Neural progenitor cell (in vitro differentiated cells): Measurements from ENCODE around the gene GADL1. TPM values are rescaled to one million over a fixed set of nuclear protein-coding genes. Genes with fewer than 3 reads are reported as not detected.

ENCODE experiments used
- DNase-seq: peaks from one replicate; pipeline ENCODE4 v3.0.0-alpha.2; 2016; ENCODE audit warnings: low spot score
- H2AFZ ChIP-seq: fragments of 200-600 bp; sonication (generic); replicated peaks from 2 replicates; pipeline ENCODE4 v1.6.1; 2016; ENCODE audit warnings: antibody characterized with exemption
- H3F3A ChIP-seq: fragments of 200-600 bp; sonication (generic); 2 replicates; pipeline ENCODE4 v1.6.1; 2016; ENCODE audit warnings: antibody characterized with exemption, low read depth
- H3K27ac ChIP-seq: fragments of 200-600 bp; sonication (generic); 2 replicates; pipeline ENCODE4 v1.5.1; 2016; ENCODE audit warnings: mild to moderate bottlenecking
- H3K27me3 ChIP-seq: fragments of 200-600 bp; sonication (generic); 2 replicates; pipeline ENCODE4 v1.6.1; 2016; ENCODE audit warnings: mild to moderate bottlenecking, moderate library complexity
- H3K36me3 ChIP-seq: fragments of 200-600 bp; sonication (generic); 2 replicates; pipeline ENCODE4 v1.5.1; 2016
- H3K4me1 ChIP-seq: fragments of 200-600 bp; sonication (generic); 2 replicates; pipeline ENCODE4 v1.6.1; 2016; ENCODE audit warnings: mixed run types
- H3K4me2 ChIP-seq: fragments of 200-600 bp; sonication (generic); 2 replicates; pipeline ENCODE4 v1.6.1; 2016
- H3K4me3 ChIP-seq: fragments of 200-600 bp; sonication (generic); 2 replicates; pipeline ENCODE4 v1.5.1; 2016
- H3K79me2 ChIP-seq: fragments of 200-600 bp; sonication (generic); 2 replicates; pipeline ENCODE4 v1.6.1; 2016; ENCODE audit warnings: low read depth
- H3K9ac ChIP-seq: fragments of 200-600 bp; sonication (generic); 2 replicates; pipeline ENCODE4 v1.6.1; 2016
- H3K9me3 ChIP-seq: fragments of 200-600 bp; sonication (generic); 2 replicates; pipeline ENCODE4 v1.5.1; 2016; ENCODE audit warnings: low read depth
- H4K20me1 ChIP-seq: fragments of 200-600 bp; sonication (generic); 2 replicates; pipeline ENCODE4 v1.6.1; 2016; ENCODE audit warnings: low read depth
- H3K27ac Mint-ChIP-seq: 3 replicates; pipeline ENCODE4 v1.8.0; 2021; ENCODE audit warnings: mixed read lengths
- H3K27me3 Mint-ChIP-seq: 2 replicates; pipeline ENCODE4 v1.8.0; 2022; ENCODE audit warnings: low read depth, mild to moderate bottlenecking, inconsistent platforms, moderate library complexity, mixed read lengths; ENCODE audit not compliant: insufficient read depth
- H3K36me3 Mint-ChIP-seq: 3 replicates; pipeline ENCODE4 v1.8.0; 2021; ENCODE audit warnings: mixed read lengths
- H3K4me1 Mint-ChIP-seq: 3 replicates; pipeline ENCODE4 v1.8.0; 2021; ENCODE audit warnings: mixed read lengths
- H3K4me3 Mint-ChIP-seq: 3 replicates; pipeline ENCODE4 v1.8.0; 2021; ENCODE audit warnings: mild to moderate bottlenecking, moderate library complexity, mixed read lengths
- H3K9me3 Mint-ChIP-seq: 3 replicates; pipeline ENCODE4 v1.8.0; 2020; ENCODE audit warnings: mixed read lengths
- EZH2 ChIP-seq: fragments of 200-600 bp; sonication (generic); IDR thresholded peaks from 2 replicates; pipeline ENCODE4 v1.6.1; 2017; ENCODE audit warnings: antibody characterized with exemption, mild to moderate bottlenecking, moderate library complexity
- EZH2phosphoT487 ChIP-seq: fragments of 200-600 bp; sonication (generic); IDR thresholded peaks from 2 replicates; pipeline ENCODE4 v1.6.1; 2017; ENCODE audit warnings: antibody characterized with exemption
- total RNA-seq: library from RNA; depleted of rRNA; stranded (reverse); fragments of >200 nt; gene quantifications from 2 replicates; pipeline ENCODE4 v1.2.3, GENCODE V29; 2015; ENCODE audit warnings: low replicate concordance
- TF ChIP-seq, protein P1 (sequence below): fragments of 200-600 bp; sonication (generic); IDR thresholded peaks from 2 replicates; pipeline ENCODE4 v1.5.1; 2017; ENCODE audit warnings: antibody characterized with exemption, mild to moderate bottlenecking

GADL1 gene
- total RNA-seq, 1 donor from 2014 or later = not detected

DNA sequence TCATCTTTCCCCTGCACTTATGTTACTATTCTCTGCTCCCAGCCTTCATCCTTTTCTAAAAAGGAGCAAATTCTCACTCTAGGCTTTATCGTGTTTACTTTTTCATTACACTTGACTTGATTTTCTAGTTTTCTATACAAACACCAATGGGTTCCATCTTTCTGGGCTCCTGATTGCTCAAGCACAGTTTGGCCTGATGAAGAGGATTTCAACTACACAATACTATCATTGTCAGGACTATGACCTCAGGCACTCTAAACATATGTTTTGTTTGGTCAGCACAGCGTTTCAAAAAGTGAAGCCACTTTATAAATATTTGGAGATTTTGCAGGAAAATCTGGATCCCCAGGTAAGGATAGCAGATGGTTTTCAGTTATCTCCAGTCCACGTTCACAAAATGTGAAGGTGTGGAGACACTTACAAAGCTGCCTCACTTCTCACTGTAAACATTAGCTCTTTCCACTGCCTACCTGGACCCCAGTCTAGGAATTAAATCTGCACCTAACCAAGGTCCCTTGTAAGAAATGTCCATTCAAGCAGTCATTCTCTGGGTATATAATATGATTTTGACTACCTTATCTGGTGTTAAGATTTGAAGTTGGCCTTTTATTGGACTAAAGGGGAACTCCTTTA is 201.8 kb downstream of the GADL1 start:
- no peak overlapping the region for H3K4me3 Mint-ChIP-seq
- H3K9me3 Mint-ChIP-seq = no peaks in the 10 kb centered on the region
- peaks cover 12% of the 10 kb centered on the region for H3K4me1 Mint-ChIP-seq
- DNase-seq = no peak
- Histone ChIP-seq H3K79me2 (no peaks in the 10 kb centered on the region), H3K9me3 (no peaks in the 10 kb centered on the region), H3K36me3 (no peaks in the 10 kb centered on the region), H3K4me3 (no peak overlapping the region), H3F3A (no peaks in the 10 kb centered on the region), H3K27me3 (no peaks in the 10 kb centered on the region), H3K27ac (no peak overlapping the region), H2AFZ (no peak overlapping the region), H3K4me2 (no peak overlapping the region), H3K4me1 (peaks cover 3% of the 10 kb centered on the region), H4K20me1 (no peaks in the 10 kb centered on the region), H3K9ac (no peak overlapping the region)
- H3K27ac Mint-ChIP-seq = no peak overlapping the region
- TF ChIP-seq EZH2phosphoT487 (no peak), EZH2 (no peak)
- TF ChIP-seq, protein P1, sequence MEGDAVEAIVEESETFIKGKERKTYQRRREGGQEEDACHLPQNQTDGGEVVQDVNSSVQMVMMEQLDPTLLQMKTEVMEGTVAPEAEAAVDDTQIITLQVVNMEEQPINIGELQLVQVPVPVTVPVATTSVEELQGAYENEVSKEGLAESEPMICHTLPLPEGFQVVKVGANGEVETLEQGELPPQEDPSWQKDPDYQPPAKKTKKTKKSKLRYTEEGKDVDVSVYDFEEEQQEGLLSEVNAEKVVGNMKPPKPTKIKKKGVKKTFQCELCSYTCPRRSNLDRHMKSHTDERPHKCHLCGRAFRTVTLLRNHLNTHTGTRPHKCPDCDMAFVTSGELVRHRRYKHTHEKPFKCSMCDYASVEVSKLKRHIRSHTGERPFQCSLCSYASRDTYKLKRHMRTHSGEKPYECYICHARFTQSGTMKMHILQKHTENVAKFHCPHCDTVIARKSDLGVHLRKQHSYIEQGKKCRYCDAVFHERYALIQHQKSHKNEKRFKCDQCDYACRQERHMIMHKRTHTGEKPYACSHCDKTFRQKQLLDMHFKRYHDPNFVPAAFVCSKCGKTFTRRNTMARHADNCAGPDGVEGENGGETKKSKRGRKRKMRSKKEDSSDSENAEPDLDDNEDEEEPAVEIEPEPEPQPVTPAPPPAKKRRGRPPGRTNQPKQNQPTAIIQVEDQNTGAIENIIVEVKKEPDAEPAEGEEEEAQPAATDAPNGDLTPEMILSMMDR = no peak
- H3K27me3 Mint-ChIP-seq = peaks cover 2% of the 10 kb centered on the region
- H3K36me3 Mint-ChIP-seq = peaks cover 32% of the 10 kb centered on the region

DNA sequence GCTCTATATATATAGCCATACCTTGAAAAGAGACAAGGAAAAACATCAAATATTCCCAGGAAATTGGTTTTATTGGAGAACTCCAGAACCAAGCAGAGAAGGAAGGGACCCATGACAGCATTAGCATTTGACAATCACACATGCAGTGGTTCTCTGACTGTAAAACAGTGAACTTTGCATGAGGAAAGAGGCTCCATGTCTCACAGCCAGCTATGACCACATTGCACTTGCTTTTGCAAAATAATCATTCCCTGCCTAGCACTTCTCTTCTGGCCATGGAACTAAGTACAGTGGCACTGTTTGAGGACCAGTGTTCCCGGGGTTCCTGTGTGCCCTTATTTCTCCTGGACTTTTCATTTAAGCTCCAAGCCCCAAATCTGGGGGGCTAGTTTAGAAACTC is 202.5 kb downstream of the GADL1 start:
- peaks cover 3% of the 10 kb centered on the region for H3K4me1 ChIP-seq
- H3K9me3 Mint-ChIP-seq = no peaks in the 10 kb centered on the region
- peaks cover 2% of the 10 kb centered on the region for H3K27me3 Mint-ChIP-seq
- no peak overlapping the region for H2AFZ ChIP-seq
- TF ChIP-seq EZH2 (no peak), EZH2phosphoT487 (no peak)
- TF ChIP-seq, protein P1 = no peak
- no peaks in the 10 kb centered on the region for H3F3A ChIP-seq
- H3K4me3 ChIP-seq = no peak overlapping the region
- DNase-seq = no peak
- H3K9ac ChIP-seq = no peak overlapping the region
- no peaks in the 10 kb centered on the region for H4K20me1 ChIP-seq
- H3K36me3 Mint-ChIP-seq = peaks cover 36% of the 10 kb centered on the region
- no peaks in the 10 kb centered on the region for H3K36me3 ChIP-seq
- H3K27ac ChIP-seq = no peak overlapping the region
- no peak overlapping the region for H3K27ac Mint-ChIP-seq
- H3K9me3 ChIP-seq = no peaks in the 10 kb centered on the region
- H3K27me3 ChIP-seq = no peaks in the 10 kb centered on the region
- H3K4me3 Mint-ChIP-seq = no peak overlapping the region
- peaks cover 12% of the 10 kb centered on the region for H3K4me1 Mint-ChIP-seq
- H3K4me2 ChIP-seq = no peak overlapping the region
- no peaks in the 10 kb centered on the region for H3K79me2 ChIP-seq

DNA sequence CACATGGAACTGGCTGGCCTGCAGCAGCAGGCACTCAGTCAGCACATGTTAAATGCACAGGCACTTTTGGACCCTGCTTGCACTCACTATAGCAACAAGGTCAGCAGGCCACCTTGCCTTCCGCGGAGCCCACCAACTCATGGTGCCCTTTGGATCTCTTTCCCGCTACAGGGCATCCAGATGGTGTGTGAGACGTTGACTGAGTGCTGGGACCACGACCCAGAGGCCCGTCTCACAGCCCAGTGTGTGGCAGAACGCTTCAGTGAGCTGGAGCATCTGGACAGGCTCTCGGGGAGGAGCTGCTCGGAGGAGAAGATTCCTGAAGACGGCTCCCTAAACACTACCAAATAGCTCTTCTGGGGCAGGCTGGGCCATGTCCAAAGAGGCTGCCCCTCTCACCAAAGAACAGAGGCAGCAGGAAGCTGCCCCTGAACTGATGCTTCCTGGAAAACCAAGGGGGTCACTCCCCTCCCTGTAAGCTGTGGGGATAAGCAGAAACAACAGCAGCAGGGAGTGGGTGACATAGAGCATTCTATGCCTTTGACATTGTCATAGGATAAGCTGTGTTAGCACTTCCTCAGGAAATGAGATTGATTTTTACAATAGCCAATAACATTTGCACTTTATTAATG is 203.1 kb downstream of the GADL1 start:
- no peak for DNase-seq
- H4K20me1 ChIP-seq = no peaks in the 10 kb centered on the region
- no peak overlapping the region for H3K4me2 ChIP-seq
- Mint-ChIP-seq H3K27me3 (peaks cover 2% of the 10 kb centered on the region), H3K9me3 (no peaks in the 10 kb centered on the region), H3K27ac (peak overlapping the region; percentile 59), H3K4me1 (peaks cover 12% of the 10 kb centered on the region), H3K36me3 (peaks cover 36% of the 10 kb centered on the region), H3K4me3 (no peak overlapping the region)
- no peak overlapping the region for H3K4me3 ChIP-seq
- H3F3A ChIP-seq = no peaks in the 10 kb centered on the region
- no peaks in the 10 kb centered on the region for H3K27me3 ChIP-seq
- H3K36me3 ChIP-seq = no peaks in the 10 kb centered on the region
- no peak overlapping the region for H2AFZ ChIP-seq
- no peak overlapping the region for H3K9ac ChIP-seq
- TF ChIP-seq, protein P1 = no peak
- no peak for TF ChIP-seq EZH2phosphoT487
- peaks cover 3% of the 10 kb centered on the region for H3K4me1 ChIP-seq
- H3K27ac ChIP-seq = no peak overlapping the region
- no peaks in the 10 kb centered on the region for H3K79me2 ChIP-seq
- no peaks in the 10 kb centered on the region for H3K9me3 ChIP-seq
